Right cardiac atrium (tissue), 5 donors: ENCODE measurements around the gene BEX4. TPM values are rescaled to one million over a fixed set of nuclear protein-coding genes. Genes with fewer than 3 reads are reported as not detected.
"Not testable (repeated sequence)": the region's sequence is repeated elsewhere in the genome, so short reads cannot be mapped to it uniquely, and the experiment has no call there.

Experiments used
- ATAC-seq, 2 donors: fragments of 200-7000 bp; cut with Tn5 transposase; one replicate each; pipeline versions ENCODE4 v1.8.0 to v1.9.1; 2020; ENCODE audit warnings: moderate library complexity in 2 of 2, mild to moderate bottlenecking in 1 of 2
- DNase-seq, 3 donors: peaks; one replicate each; pipeline ENCODE4 v3.0.0-alpha.2; 2020
- H3K27ac ChIP-seq: one replicate; pipeline ENCODE4 v1.5.1; 2013; ENCODE audit warnings: mild to moderate bottlenecking, low read length, control low read depth, moderate library complexity
- H3K27me3 ChIP-seq: one replicate; pipeline ENCODE4 v1.6.1; 2013; ENCODE audit not compliant: control insufficient read depth, insufficient read depth
- H3K4me1 ChIP-seq: one replicate; pipeline ENCODE4 v1.6.1; 2013; ENCODE audit warnings: low read length; ENCODE audit not compliant: control insufficient read depth, insufficient read depth
- H3K4me3 ChIP-seq: one replicate; pipeline ENCODE4 v1.5.1; 2013; ENCODE audit warnings: low read length, control low read depth
- H3K9me3 ChIP-seq: one replicate; pipeline ENCODE4 v1.6.1; 2013; ENCODE audit warnings: low read length; ENCODE audit not compliant: control insufficient read depth
- WGBS: extraction: QIAGEN DNeasy Blood & Tissue Kit; methylation state at CpG from one replicate; pipeline ENCODE4 v1.1.7; 2013; 5-methylcytosine and 5-hydroxymethylcytosine counted together
- intact Hi-C, 4 donors: fragments of 100-400 bp; cut with DNase I; formaldehyde crosslinking; loops; one replicate each; pipeline versions ENCODE4 v1.11.0 to v1.14.0; 2022 to 2023
- polyA plus RNA-seq: library from polyadenylated mRNA; stranded (reverse); fragments of 200-250 nt; gene quantifications from one replicate; pipeline ENCODE4 v1.2.3, GENCODE V29; 2013
- total RNA-seq, 4 donors: library from RNA; stranded (reverse); fragmentation: NEBNext Ultra II Directional; extraction: Animal tissue kit (Norgen Biotek cat#: 25700); gene quantifications; one replicate each; pipeline ENCODE4 v1.2.1, GENCODE V29; 2021
- donor health status: healthy with polysubstance abuse.
- donor health status: DM: no; HTN: yes; CAD: no.
- donor health status: DM: no; HTN: no; CAD: no.
- donor health status: DM: no; HTN: yes; CAD: no; lungs with severe emphysema.
- donor health status: DM: yes; HTN: yes; CAD: no.

The BEX4 gene
- total and polyA plus RNA-seq, 5 donors = 62.9 to 141 (median 81.8) TPM

GRCh38 chrX:103201041-103201440, 13.9 kb upstream of the BEX4 start:
- no peak for DNase-seq
- ATAC-seq = no peak
- intact Hi-C loops = no loop called here
- Histone ChIP-seq H3K4me1 (no peaks in the 10 kb centered on the region), H3K4me3 (no peak overlapping the region), H3K27me3 (no peaks in the 10 kb centered on the region), H3K9me3 (no peaks in the 10 kb centered on the region), H3K27ac (no peak overlapping the region)
- 67% methylated on average over 3 of the region's 3 CpGs for WGBS

DNA sequence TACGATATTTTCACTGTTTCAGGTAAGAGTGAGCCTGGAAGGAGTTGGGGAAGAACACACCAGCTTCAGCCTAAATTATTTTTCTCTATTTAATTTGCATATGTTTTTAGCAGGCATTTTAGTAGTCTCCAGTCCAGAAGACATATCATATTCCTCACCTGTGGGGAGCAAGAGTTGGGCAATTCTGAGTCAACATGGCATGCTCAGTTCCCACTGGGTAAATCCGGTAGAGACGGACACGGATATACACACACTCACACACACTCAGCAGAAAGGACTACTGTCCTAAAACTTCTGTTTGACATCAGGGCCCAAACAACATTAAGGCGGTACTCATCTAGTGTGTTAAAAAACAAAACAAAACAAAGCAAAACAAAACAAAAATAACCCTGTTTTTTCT, 4.9 kb upstream of the BEX4 start:
- Histone ChIP-seq H3K9me3 (no peaks in the 10 kb centered on the region), H3K27ac (no peak overlapping the region), H3K4me1 (no peaks in the 10 kb centered on the region), H3K27me3 (no peaks in the 10 kb centered on the region), H3K4me3 (no peak overlapping the region)
- 85% methylated on average over 5 of the region's 5 CpGs for WGBS
- ATAC-seq = no peak
- intact Hi-C loops = loop anchor here in 1 of 4 donors (5.0 kb wide), 1 partner anchor 42 kb away; no protein-coding TSS in a partner anchor
- DNase-seq = no peak

DNA sequence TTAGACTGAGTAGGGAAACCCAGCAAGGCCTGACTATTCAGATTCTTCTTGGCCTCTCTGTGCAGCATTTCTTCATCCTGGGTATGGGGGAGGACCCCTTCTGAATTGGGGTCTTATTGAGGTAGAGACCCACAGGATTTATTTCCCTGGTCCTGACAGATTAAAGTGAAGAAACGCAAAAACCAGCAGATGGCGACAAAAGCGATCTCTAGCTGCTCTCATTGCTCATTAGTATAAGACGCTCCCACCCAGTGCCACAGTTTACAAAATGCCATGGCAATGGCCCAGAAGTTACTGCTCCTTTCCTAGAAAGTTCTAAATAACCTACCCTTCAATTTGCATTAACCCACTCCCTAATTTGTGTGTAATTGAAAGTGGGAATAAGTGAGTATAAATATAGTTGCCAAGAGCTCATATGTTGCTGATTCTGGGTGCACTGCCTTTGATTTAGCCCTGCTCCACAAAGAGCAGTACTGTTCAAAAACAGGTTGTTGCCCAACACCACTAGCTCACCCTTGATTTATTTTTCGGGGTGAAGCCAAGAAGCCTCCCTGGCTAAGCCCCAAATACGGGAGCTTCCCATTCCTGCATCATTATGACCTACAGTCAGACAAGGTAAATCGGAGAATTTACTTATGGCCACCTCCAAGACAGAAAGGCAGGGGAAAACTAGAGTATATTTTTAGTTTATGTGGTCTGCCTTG, 3.7 kb upstream of the BEX4 start:
- DNase-seq (peak in 2 of 3 donors; percentile 15 to 44), ATAC-seq (no peak)
- Histone ChIP-seq H3K4me3 (no peak overlapping the region), H3K27ac (no peak overlapping the region), H3K4me1 (no peaks in the 10 kb centered on the region), H3K27me3 (no peaks in the 10 kb centered on the region), H3K9me3 (no peaks in the 10 kb centered on the region)
- intact Hi-C loops = loop anchor here in 1 of 4 donors (5.0 kb wide), 1 partner anchor 41 kb away; no protein-coding TSS in a partner anchor
- 27% methylated on average over 7 of the region's 7 CpGs for WGBS

- Histone ChIP-seq H3K4me1 (no peaks in the 10 kb centered on the region), H3K27ac (no peak overlapping the region), H3K9me3 (no peaks in the 10 kb centered on the region), H3K27me3 (no peaks in the 10 kb centered on the region), H3K4me3 (no peak overlapping the region)
- DNase-seq (no peak), ATAC-seq (no peak)
- intact Hi-C loops = loop anchor here in 1 of 4 donors (5.0 kb wide), 1 partner anchor 39 kb away; no protein-coding TSS in a partner anchor
- WGBS = 77% methylated on average over 8 of the region's 8 CpGs
Observed at GRCh38 chrX:103212749-103213457, 2.0 kb upstream of the BEX4 start.

- peak; percentile 27 to 82 (median 59) for DNase-seq
Observed at GRCh38 chrX:103215425-103215991, 600 bp downstream of the BEX4 start.

GRCh38 chrX:103220511-103221323, 5.8 kb downstream of the BEX4 start:
- intact Hi-C loops = no loop called here
- ATAC-seq = peak; percentile 47 to 59
- no peaks in the 10 kb centered on the region for H3K9me3 ChIP-seq
- no peak overlapping the region for H3K27ac ChIP-seq
- H3K4me1 ChIP-seq = no peaks in the 10 kb centered on the region
- H3K4me3 ChIP-seq = no peak overlapping the region
- 48% methylated on average over 39 of the region's 39 CpGs for WGBS
- peak in 1 of 3 donors; percentile 37 for DNase-seq
- no peaks in the 10 kb centered on the region for H3K27me3 ChIP-seq

More at GRCh38 chrX:103215425-103215991, 600 bp downstream of the BEX4 start:
- no peaks in the 10 kb centered on the region for H3K4me1 ChIP-seq
- intact Hi-C loops = no loop called here
- H3K27me3 ChIP-seq = no peaks in the 10 kb centered on the region
- H3K27ac ChIP-seq = peak overlapping the region; percentile 68
- WGBS = 11% methylated on average over 34 of the region's 39 CpGs
- peak; percentile 67 to 69 for ATAC-seq
- H3K4me3 ChIP-seq = peak overlapping the region; percentile 78
- H3K9me3 ChIP-seq = no peaks in the 10 kb centered on the region

- H3K9me3 ChIP-seq, H3K27me3 ChIP-seq, ATAC-seq, DNase-seq, H3K4me3 ChIP-seq, intact Hi-C loops, H3K27ac ChIP-seq, H3K4me1 ChIP-seq: not testable (repeated sequence)
- WGBS = 93% methylated on average over 4 of the region's 4 CpGs
Observed at GRCh38 chrX:103225918-103226317, 11.0 kb downstream of the BEX4 start.

DNA sequence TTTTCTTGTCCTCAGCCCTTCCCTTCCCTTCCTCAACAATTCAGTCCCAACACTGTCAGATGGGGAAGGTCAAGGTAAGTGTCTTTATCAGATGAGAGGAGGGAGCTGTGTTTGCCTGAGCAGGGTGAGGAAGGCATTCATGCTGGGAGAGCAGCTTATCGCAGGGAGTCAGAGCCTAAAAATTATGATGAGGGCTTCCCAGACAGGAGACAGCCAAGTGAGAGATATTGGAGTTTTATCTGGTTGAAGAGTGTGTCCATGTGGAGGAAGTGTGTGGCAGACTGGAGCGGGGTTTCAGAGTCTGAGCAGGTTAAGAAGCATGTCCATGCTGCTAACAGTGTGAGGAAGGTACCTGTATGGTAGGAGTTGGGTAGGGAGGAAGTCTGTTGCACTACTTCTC, 18.4 kb downstream of the BEX4 start:
- intact Hi-C loops = no loop called here
- no peaks in the 10 kb centered on the region for H3K9me3 ChIP-seq
- no peak overlapping the region for H3K27ac ChIP-seq
- H3K27me3 ChIP-seq = no peaks in the 10 kb centered on the region
- DNase-seq (no peak), ATAC-seq (no peak)
- 71% methylated on average over 2 of the region's 2 CpGs for WGBS
- H3K4me1 ChIP-seq = no peaks in the 10 kb centered on the region
- H3K4me3 ChIP-seq = no peak overlapping the region

- DNase-seq (no peak), ATAC-seq (no peak)
- 98% methylated on average over 1 of the region's 1 CpG for WGBS
- no peak overlapping the region for H3K4me3 ChIP-seq
- H3K27ac ChIP-seq = no peak overlapping the region
- H3K4me1 ChIP-seq = no peaks in the 10 kb centered on the region
- H3K9me3 ChIP-seq = no peaks in the 10 kb centered on the region
- no peaks in the 10 kb centered on the region for H3K27me3 ChIP-seq
- intact Hi-C loops = no loop called here
Observed at GRCh38 chrX:103234869-103235268, 20.0 kb downstream of the BEX4 start.

DNA sequence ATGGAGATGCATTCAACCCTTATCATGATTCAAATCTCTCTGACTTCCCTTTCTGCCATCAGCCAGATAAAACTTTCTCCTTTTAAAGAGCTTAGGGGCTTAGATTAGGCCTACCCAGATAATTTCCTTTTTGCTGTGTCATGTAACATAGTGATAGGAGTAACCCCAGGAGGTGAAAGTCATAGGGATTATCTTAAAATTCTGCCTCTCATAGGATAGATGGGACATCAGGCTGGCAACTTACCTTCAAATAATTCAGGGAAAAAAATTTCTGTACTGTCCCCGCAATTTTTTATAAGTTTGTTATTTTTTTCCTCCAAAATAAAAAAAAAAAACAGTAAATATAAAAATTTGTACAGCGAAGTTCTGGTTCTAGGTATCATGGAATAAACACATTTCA, 20.7 kb downstream of the BEX4 start:
- H3K27ac ChIP-seq, H3K9me3 ChIP-seq, H3K27me3 ChIP-seq, DNase-seq, intact Hi-C loops, H3K4me3 ChIP-seq, H3K4me1 ChIP-seq, ATAC-seq: not testable (repeated sequence)
- WGBS = 45% methylated on average over 2 of the region's 2 CpGs
